H9 (cell line): ENCODE results near the gene SH2D3C. TPM values are rescaled to one million over a fixed set of nuclear protein-coding genes. Genes with fewer than 3 reads are reported as not detected.
A peak's percentile ranks its signal among the peaks of the same experiment; 100 is the strongest.

Source experiments
- DNase-seq: peaks from one replicate; pipeline ENCODE4 v3.0.0-alpha.2; 2017
- H2AFZ ChIP-seq: one replicate; pipeline ENCODE4 v1.6.1; 2013; ENCODE audit warnings: mild to moderate bottlenecking, low read length, control low read depth, moderate library complexity
- H2AK5ac ChIP-seq: 2 replicates; pipeline ENCODE4 v1.6.1; 2013; ENCODE audit warnings: low read length, control low read depth, mixed read lengths; ENCODE audit not compliant: insufficient read length
- H2BK120ac ChIP-seq: one replicate; pipeline ENCODE4 v1.6.1; 2013; ENCODE audit warnings: low read depth, mild to moderate bottlenecking, low read length, control low read depth, inconsistent platforms; ENCODE audit not compliant: poor library complexity, severe bottlenecking
- H2BK12ac ChIP-seq: 2 replicates; pipeline ENCODE4 v1.6.1; 2013; ENCODE audit warnings: low read length, control low read depth, mixed read lengths, low read depth; ENCODE audit not compliant: insufficient read length
- H2BK15ac ChIP-seq: 2 replicates; pipeline ENCODE4 v1.6.1; 2013; ENCODE audit warnings: low read depth, low read length, control low read depth
- H2BK20ac ChIP-seq: one replicate; pipeline ENCODE4 v1.6.1; 2013; ENCODE audit warnings: low read depth, mild to moderate bottlenecking, low read length, control low read depth, inconsistent platforms; ENCODE audit not compliant: poor library complexity, severe bottlenecking
- H2BK5ac ChIP-seq: 2 replicates; pipeline ENCODE4 v1.6.1; 2013; ENCODE audit warnings: low read length, control low read depth, mixed read lengths; ENCODE audit not compliant: insufficient read length
- H3K14ac ChIP-seq: 2 replicates; pipeline ENCODE4 v1.6.1; 2013; ENCODE audit warnings: low read length, control low read depth; ENCODE audit not compliant: insufficient read depth
- H3K18ac ChIP-seq: 2 replicates; pipeline ENCODE4 v1.6.1; 2013; ENCODE audit warnings: low read depth, mild to moderate bottlenecking, mixed read lengths, low read length, control low read depth; ENCODE audit not compliant: insufficient read length
- H3K23ac ChIP-seq: 2 replicates; pipeline ENCODE4 v1.6.1; 2013; ENCODE audit warnings: low read length, control low read depth, mixed read lengths, low read depth; ENCODE audit not compliant: insufficient read length
- H3K23me2 ChIP-seq: 2 replicates; pipeline ENCODE4 v1.6.1; 2013; ENCODE audit warnings: low read depth, mild to moderate bottlenecking, mixed read lengths, low read length, control low read depth; ENCODE audit not compliant: insufficient read length, poor library complexity, severe bottlenecking
- H3K27ac ChIP-seq: 2 replicates; pipeline ENCODE4 v1.5.1; 2013; ENCODE audit warnings: low read length, control low read depth, mixed read lengths, low read depth; ENCODE audit not compliant: insufficient read length
- H3K27me3 ChIP-seq: 2 replicates; pipeline ENCODE4 v1.6.1; 2013; ENCODE audit warnings: low read length, control low read depth, inconsistent platforms; ENCODE audit not compliant: insufficient read depth
- H3K4ac ChIP-seq: 2 replicates; pipeline ENCODE4 v1.6.1; 2013; ENCODE audit warnings: low read depth, mild to moderate bottlenecking, control low read depth, inconsistent platforms, low read length, moderate library complexity
- H3K4me1 ChIP-seq: 2 replicates; pipeline ENCODE4 v1.6.1; 2013; ENCODE audit warnings: low read length, control low read depth, inconsistent platforms; ENCODE audit not compliant: insufficient read depth
- H3K4me2 ChIP-seq: 2 replicates; pipeline ENCODE4 v1.6.1; 2013; ENCODE audit warnings: low read length, control low read depth, mixed read lengths; ENCODE audit not compliant: insufficient read length, insufficient read depth
- H3K56ac ChIP-seq: 2 replicates; pipeline ENCODE4 v1.6.1; 2013; ENCODE audit warnings: low read depth, mild to moderate bottlenecking, mixed read lengths, low read length, control low read depth; ENCODE audit not compliant: insufficient read length
- H3K79me1 ChIP-seq: 2 replicates; pipeline ENCODE4 v1.6.1; 2013; ENCODE audit warnings: low read depth, mild to moderate bottlenecking, moderate library complexity, low read length, control low read depth, inconsistent platforms; ENCODE audit not compliant: insufficient read depth, poor library complexity, severe bottlenecking
- H3K79me2 ChIP-seq: 2 replicates; pipeline ENCODE4 v1.6.1; 2013; ENCODE audit warnings: low read length, control low read depth, inconsistent platforms; ENCODE audit not compliant: insufficient read depth
- H3K9ac ChIP-seq: 2 replicates; pipeline ENCODE4 v1.6.1; 2013; ENCODE audit warnings: low read length, control low read depth, mixed read lengths; ENCODE audit not compliant: insufficient read length; ENCODE audit errors: extremely low read depth
- H3K9me3 ChIP-seq: one replicate; pipeline ENCODE4 v1.6.1; 2013; ENCODE audit warnings: low read depth, low read length, inconsistent platforms; ENCODE audit not compliant: control insufficient read depth
- H3T11ph ChIP-seq: one replicate; pipeline ENCODE4 v1.6.1; 2013; ENCODE audit warnings: mild to moderate bottlenecking, low read length, control low read depth, inconsistent platforms
- H4K20me1 ChIP-seq: one replicate; pipeline ENCODE4 v1.6.1; 2013; ENCODE audit not compliant: control insufficient read depth, insufficient read length, insufficient read depth
- H4K5ac ChIP-seq: 2 replicates; pipeline ENCODE4 v1.6.1; 2013; ENCODE audit warnings: low read depth, mild to moderate bottlenecking, mixed read lengths, low read length, control low read depth; ENCODE audit not compliant: insufficient read length
- H4K8ac ChIP-seq: replicated peaks from 2 replicates; pipeline ENCODE4 v1.6.1; 2013; ENCODE audit warnings: low read length, control low read depth, mixed read lengths, low read depth; ENCODE audit not compliant: insufficient read length
- H4K91ac ChIP-seq: 2 replicates; pipeline ENCODE4 v1.6.1; 2013; ENCODE audit warnings: low read depth, mild to moderate bottlenecking, moderate library complexity, mixed read lengths, low read length, control low read depth; ENCODE audit not compliant: insufficient read length
- H3K27ac Mint-ChIP-seq, 3 experiments: 2 replicates in 2 of 3; 3 replicates in 1 of 3; pipeline ENCODE4 v1.8.0; 2020 to 2021; ENCODE audit warnings: mixed read lengths in 3 of 3, mild to moderate bottlenecking in 1 of 3, moderate library complexity in 1 of 3
- H3K27me3 Mint-ChIP-seq: 2 replicates; pipeline ENCODE4 v1.8.0; 2021; ENCODE audit warnings: low read depth, mild to moderate bottlenecking, moderate library complexity, mixed read lengths
- H3K36me3 Mint-ChIP-seq, 3 experiments: 2 replicates in 2 of 3; 3 replicates in 1 of 3; pipeline ENCODE4 v1.8.0; 2020 to 2021; ENCODE audit warnings: low read depth in 3 of 3, mixed read lengths in 3 of 3; ENCODE audit not compliant: insufficient read depth in 1 of 3
- H3K4me1 Mint-ChIP-seq, 2 experiments: 2 replicates each; pipeline ENCODE4 v1.8.0; 2020; ENCODE audit warnings: mixed read lengths in 2 of 2
- H3K4me3 Mint-ChIP-seq, 2 experiments: 2 replicates in 1 of 2; 3 replicates in 1 of 2; pipeline ENCODE4 v1.8.0; 2020 to 2021; ENCODE audit warnings: mild to moderate bottlenecking in 2 of 2, mixed read lengths in 2 of 2, moderate library complexity in 1 of 2
- H3K9me3 Mint-ChIP-seq, 2 experiments: 2 replicates in 1 of 2; 3 replicates in 1 of 2; pipeline ENCODE4 v1.8.0; 2020; ENCODE audit warnings: mild to moderate bottlenecking in 2 of 2, mixed read lengths in 2 of 2, moderate library complexity in 1 of 2
- WGBS: extraction: QIAGEN DNeasy Blood & Tissue Kit; methylation state at CpG from one replicate; pipeline ENCODE4 v1.1.7; 2013; ENCODE audit warnings: missing lambda C conversion rate, low lambda C conversion rate, mixed read lengths; ENCODE audit not compliant: insufficient read length; ENCODE audit errors: extremely low coverage; 5-methylcytosine and 5-hydroxymethylcytosine counted together
- total RNA-seq: library from RNA; stranded (reverse); gene quantifications from 2 replicates; pipeline ENCODE4 v1.2.1, GENCODE V29; 2021
- TF ChIP-seq, protein P1 (sequence below): fragments of 200-600 bp; sonication (generic); conservative IDR thresholded peaks from 3 replicates; pipeline ENCODE4 v1.8.0; 2021; ENCODE audit warnings: antibody characterized with exemption, mild to moderate bottlenecking

SH2D3C gene
- total RNA-seq, 1 experiment from 2014 or later: 1.7 TPM

DNA sequence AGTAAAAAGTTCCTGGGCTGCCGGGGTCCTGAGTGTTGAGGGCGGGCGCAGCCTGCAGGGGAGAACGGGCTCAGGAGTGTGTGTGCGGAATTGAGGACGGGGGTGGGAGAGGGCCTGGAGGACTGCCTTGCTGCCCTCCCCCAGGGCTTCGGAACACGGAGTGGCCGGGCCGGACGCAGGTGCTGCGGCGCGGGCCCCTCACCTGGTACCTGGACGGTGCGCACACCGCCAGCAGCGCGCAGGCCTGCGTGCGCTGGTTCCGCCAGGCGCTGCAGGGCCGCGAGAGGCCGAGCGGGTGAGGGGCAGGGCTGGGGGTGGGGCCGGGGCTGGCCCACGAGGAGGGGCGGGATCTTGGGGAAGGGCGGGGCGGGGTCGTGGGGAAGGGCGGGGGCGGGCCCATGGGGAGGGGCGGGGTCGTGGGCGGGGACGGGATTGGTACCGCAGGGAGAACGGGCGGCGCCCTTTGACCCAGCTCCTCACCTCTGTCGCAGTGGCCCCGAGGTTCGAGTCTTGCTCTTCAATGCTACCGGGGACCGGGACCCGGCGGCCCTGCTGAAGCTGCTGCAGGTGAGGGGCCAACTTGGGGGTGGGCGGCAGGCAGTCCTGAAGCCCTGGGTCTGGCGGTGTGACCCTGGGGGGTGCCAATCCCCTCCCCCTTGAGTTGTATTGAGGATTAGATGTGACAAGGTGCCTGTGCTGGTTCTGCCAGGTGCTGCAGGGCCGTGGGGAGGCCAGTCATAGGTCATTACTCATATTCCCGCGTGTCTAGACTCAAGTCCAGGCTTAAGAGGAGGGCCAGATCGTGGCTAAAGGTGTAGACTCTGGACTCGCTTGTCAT lies 31.3 kb upstream of the SH2D3C start:
- Histone ChIP-seq H2BK20ac (no peak overlapping the region), H4K5ac (no peak overlapping the region), H3K56ac (no peak overlapping the region), H2BK12ac (no peak overlapping the region), H3T11ph (no peak overlapping the region), H3K18ac (no peak overlapping the region), H3K27me3 (no peaks in the 10 kb centered on the region), H2BK5ac (no peak overlapping the region), H3K9ac (no peak overlapping the region), H3K23me2 (no peaks in the 10 kb centered on the region), H3K14ac (no peak overlapping the region), H4K91ac (no peak overlapping the region), H3K4me2 (peak overlapping the region; percentile 41), H2AFZ (no peak overlapping the region), H2BK120ac (no peak overlapping the region), H4K20me1 (no peaks in the 10 kb centered on the region), H3K4me1 (no peaks in the 10 kb centered on the region; the same call in 1 of the 2 replicates), H3K9me3 (no peaks in the 10 kb centered on the region), H3K79me1 (no peaks in the 10 kb centered on the region), H3K4ac (no peak overlapping the region), H4K8ac (no peak overlapping the region), H3K27ac (no peak overlapping the region), H2AK5ac (no peak overlapping the region), H3K23ac (no peak overlapping the region), H3K79me2 (no peaks in the 10 kb centered on the region), H2BK15ac (no peak overlapping the region)
- H3K9me3 Mint-ChIP-seq: no peaks in the 10 kb centered on the region
- peaks cover 15 to 61% (median 59%) of the 10 kb centered on the region in 3 experiments for H3K36me3 Mint-ChIP-seq
- no peak overlapping the region for H3K27ac Mint-ChIP-seq
- H3K4me1 Mint-ChIP-seq: peaks cover 2 to 7% of the 10 kb centered on the region in 2 experiments; a peak in 3 of 4 replicates
- DNase-seq: peak; percentile 82
- H3K4me3 Mint-ChIP-seq: peak overlapping the region; percentile 22 to 66; a peak in 3 of 5 replicates
- no peaks in the 10 kb centered on the region for H3K27me3 Mint-ChIP-seq
- TF ChIP-seq, protein P1, sequence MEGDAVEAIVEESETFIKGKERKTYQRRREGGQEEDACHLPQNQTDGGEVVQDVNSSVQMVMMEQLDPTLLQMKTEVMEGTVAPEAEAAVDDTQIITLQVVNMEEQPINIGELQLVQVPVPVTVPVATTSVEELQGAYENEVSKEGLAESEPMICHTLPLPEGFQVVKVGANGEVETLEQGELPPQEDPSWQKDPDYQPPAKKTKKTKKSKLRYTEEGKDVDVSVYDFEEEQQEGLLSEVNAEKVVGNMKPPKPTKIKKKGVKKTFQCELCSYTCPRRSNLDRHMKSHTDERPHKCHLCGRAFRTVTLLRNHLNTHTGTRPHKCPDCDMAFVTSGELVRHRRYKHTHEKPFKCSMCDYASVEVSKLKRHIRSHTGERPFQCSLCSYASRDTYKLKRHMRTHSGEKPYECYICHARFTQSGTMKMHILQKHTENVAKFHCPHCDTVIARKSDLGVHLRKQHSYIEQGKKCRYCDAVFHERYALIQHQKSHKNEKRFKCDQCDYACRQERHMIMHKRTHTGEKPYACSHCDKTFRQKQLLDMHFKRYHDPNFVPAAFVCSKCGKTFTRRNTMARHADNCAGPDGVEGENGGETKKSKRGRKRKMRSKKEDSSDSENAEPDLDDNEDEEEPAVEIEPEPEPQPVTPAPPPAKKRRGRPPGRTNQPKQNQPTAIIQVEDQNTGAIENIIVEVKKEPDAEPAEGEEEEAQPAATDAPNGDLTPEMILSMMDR: no peak
- WGBS: no CpG with 5 or more reads among the region's 57 CpGs
